ENCODE data around the gene SPINK8. TPM values are rescaled to one million over a fixed set of nuclear protein-coding genes. Genes with fewer than 3 reads are reported as not detected.
"Not testable (repeated sequence)": the region's sequence is repeated elsewhere in the genome, so short reads cannot be mapped to it uniquely, and the experiment has no call there.

Gene SPINK8
- total RNA-seq, result not detected

- intact Hi-C loops (cut with DNase I), result not testable (repeated sequence)
Observed at GRCh38 chr3:48333346-48334245, at the start of gene SPINK8. Gene SPINK8, minus strand, starts transcription at chr3:48333661. Its CDS starts 5,320 bp downstream, at chr3:48328341.

DNA sequence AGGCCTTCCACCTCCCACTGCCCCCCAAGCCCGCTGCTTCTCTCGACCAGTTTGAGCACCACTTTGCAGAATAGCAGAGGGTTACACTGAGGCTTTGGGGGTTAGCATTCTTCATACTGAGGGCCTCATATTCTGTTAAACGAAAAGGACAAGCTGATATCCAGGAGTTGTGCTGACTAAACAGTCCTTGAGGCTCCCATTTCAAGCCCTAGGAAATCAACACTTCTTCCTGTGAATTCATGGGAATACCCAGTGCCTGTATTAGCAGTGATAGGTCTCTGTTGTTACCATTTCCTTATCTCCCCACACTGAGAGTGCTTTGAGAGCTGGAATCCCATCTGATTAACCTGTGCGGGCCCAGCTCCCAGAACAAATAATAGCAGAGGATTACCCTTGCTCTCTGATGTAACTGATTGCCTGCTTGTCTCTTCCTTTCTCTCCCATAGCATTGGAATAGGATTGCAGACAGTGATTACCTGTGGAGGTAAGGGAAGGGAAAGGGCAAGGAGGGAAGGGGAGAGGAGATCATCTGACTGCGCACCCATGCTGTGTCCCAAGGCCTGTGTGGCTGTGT, 39.5 kb upstream of the SPINK8 start:
- Histone ChIP-seq H3K4me1 (no peaks in the 10 kb centered on the region), H3K27ac (replicated peaks in 1 of 4) (no peak overlapping the region), H3K27me3 (no peaks in the 10 kb centered on the region), H3K36me3 (no peaks in the 10 kb centered on the region), H3K9me3 (no peaks in the 10 kb centered on the region), H3K4me3 (no peak overlapping the region)
- TF ChIP-seq, protein P1, sequence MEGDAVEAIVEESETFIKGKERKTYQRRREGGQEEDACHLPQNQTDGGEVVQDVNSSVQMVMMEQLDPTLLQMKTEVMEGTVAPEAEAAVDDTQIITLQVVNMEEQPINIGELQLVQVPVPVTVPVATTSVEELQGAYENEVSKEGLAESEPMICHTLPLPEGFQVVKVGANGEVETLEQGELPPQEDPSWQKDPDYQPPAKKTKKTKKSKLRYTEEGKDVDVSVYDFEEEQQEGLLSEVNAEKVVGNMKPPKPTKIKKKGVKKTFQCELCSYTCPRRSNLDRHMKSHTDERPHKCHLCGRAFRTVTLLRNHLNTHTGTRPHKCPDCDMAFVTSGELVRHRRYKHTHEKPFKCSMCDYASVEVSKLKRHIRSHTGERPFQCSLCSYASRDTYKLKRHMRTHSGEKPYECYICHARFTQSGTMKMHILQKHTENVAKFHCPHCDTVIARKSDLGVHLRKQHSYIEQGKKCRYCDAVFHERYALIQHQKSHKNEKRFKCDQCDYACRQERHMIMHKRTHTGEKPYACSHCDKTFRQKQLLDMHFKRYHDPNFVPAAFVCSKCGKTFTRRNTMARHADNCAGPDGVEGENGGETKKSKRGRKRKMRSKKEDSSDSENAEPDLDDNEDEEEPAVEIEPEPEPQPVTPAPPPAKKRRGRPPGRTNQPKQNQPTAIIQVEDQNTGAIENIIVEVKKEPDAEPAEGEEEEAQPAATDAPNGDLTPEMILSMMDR (IDR thresholded peaks at IDR 0.05), result no peak
- TF ChIP-seq POLR2A (IDR thresholded peaks at IDR 0.05; ENCODE audit: low read depth) (no peak), POLR2AphosphoS5 (IDR thresholded peaks at IDR 0.05) (no peak), EP300 (IDR thresholded peaks at IDR 0.05) (no peak)
- intact Hi-C loops (cut with DNase I), result no loop called here
- DNase-seq (ENCODE audit: extremely low spot score), result no peak
- 69% methylated on average over 5 of the region's 5 CpGs for WGBS

More at GRCh38 chr3:48333346-48334245, at the start of gene SPINK8:
- not testable (repeated sequence) for H3K9me3 ChIP-seq; H3K36me3 ChIP-seq; H3K4me3 ChIP-seq; DNase-seq (ENCODE audit: extremely low spot score); H3K4me1 ChIP-seq; H3K27ac ChIP-seq (replicated peaks in 1 of 4); H3K27me3 ChIP-seq
- 65% methylated on average over 15 of the region's 15 CpGs for WGBS

DNA sequence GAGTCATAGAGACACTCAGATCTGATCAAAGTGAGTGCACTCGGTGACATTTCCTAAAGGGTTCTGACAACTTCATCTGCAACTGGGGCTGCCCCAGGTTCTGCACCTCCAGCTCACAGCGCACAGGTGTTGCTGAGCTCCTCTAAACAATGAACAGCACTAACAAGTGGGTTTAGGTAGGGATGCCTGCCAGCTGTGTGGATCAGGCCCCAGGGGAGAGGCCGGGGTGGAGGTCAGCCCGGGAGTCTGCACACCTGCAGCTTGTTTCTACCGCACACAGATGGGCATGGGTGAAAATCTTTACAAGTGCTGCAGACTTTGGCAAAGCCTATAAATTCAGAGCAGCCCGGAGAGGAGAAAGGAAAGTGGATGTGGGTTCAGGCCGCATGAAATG, 38.9 kb upstream of the SPINK8 start:
- 86% methylated on average over 6 of the region's 7 CpGs for WGBS
- intact Hi-C loops (cut with DNase I), result no loop called here

GRCh38 chr3:48371651-48372376, 38.4 kb upstream of the SPINK8 start, which contains the start of gene FBXW12:
Gene FBXW12, plus strand, starts transcription at chr3:48372219. Its CDS starts 549 bp downstream, at chr3:48372768.
- TF ChIP-seq EP300 (IDR thresholded peaks at IDR 0.05), result no peak
- TF ChIP-seq POLR2AphosphoS5 (IDR thresholded peaks at IDR 0.05), result no peak
- TF ChIP-seq, protein P1 (IDR thresholded peaks at IDR 0.05), result no peak
- no peak for TF ChIP-seq POLR2A (IDR thresholded peaks at IDR 0.05; ENCODE audit: low read depth)
- H3K27me3 ChIP-seq, result no peaks in the 10 kb centered on the region
- H3K9me3 ChIP-seq, result no peaks in the 10 kb centered on the region
- H3K27ac ChIP-seq (replicated peaks in 1 of 4), result no peak within 1 kb of the TSS
- intact Hi-C loops (cut with DNase I), result no loop called here
- H3K4me1 ChIP-seq, result no peaks in the 10 kb centered on the region
- DNase-seq (ENCODE audit: extremely low spot score), result no peak
- H3K36me3 ChIP-seq, result no peaks in the 10 kb centered on the region
- 83% methylated on average over 10 of the region's 11 CpGs for WGBS
- no peak within 1 kb of the TSS for H3K4me3 ChIP-seq

More for the DNA sequence above, 38.9 kb upstream of the SPINK8 start:
- Histone ChIP-seq H3K27me3 (no peaks in the 10 kb centered on the region), H3K9me3 (no peaks in the 10 kb centered on the region), H3K36me3 (no peaks in the 10 kb centered on the region), H3K27ac (replicated peaks in 1 of 4) (no peak overlapping the region), H3K4me1 (no peaks in the 10 kb centered on the region), H3K4me3 (no peak overlapping the region)
- no peak for DNase-seq (ENCODE audit: extremely low spot score)
- TF ChIP-seq POLR2A (IDR thresholded peaks at IDR 0.05; ENCODE audit: low read depth) (no peak), EP300 (IDR thresholded peaks at IDR 0.05) (no peak), POLR2AphosphoS5 (IDR thresholded peaks at IDR 0.05) (no peak)
- TF ChIP-seq, protein P1 (IDR thresholded peaks at IDR 0.05), result no peak

- Histone ChIP-seq H3K27ac (replicated peaks in 1 of 4) (no peak overlapping the region), H3K9me3 (no peaks in the 10 kb centered on the region), H3K27me3 (no peaks in the 10 kb centered on the region), H3K36me3 (no peaks in the 10 kb centered on the region), H3K4me1 (no peaks in the 10 kb centered on the region), H3K4me3 (no peak overlapping the region)
- TF ChIP-seq POLR2A (IDR thresholded peaks at IDR 0.05; ENCODE audit: low read depth) (no peak), POLR2AphosphoS5 (IDR thresholded peaks at IDR 0.05) (no peak)
- DNase-seq (ENCODE audit: extremely low spot score), result no peak
- 68% methylated on average over 7 of the region's 7 CpGs for WGBS
- intact Hi-C loops (cut with DNase I), result no loop called here
Observed at GRCh38 chr3:48370333-48370713, 36.9 kb upstream of the SPINK8 start.

Data from esophagus muscularis mucosa (tissue), 4 donors.